Right lobe of liver (tissue), 4 donors: Measurements from ENCODE around the gene PRPF38A.

Experiments
- CTCF ChIP-seq, 4 donors: fragments of 200-600 bp in 3 of 4; fragments of 450-650 bp in 1 of 4; IDR thresholded peaks; one replicate each; pipeline versions ENCODE4 v1.5.1 to v1.8.0; 2016 to 2022; ENCODE audit warnings: antibody characterized with exemption in 4 of 4, mild to moderate bottlenecking in 2 of 4
- POLR2A ChIP-seq: fragments of 450-650 bp; IDR thresholded peaks from one replicate; pipeline ENCODE4 v1.6.1; 2017; ENCODE audit warnings: antibody characterized with exemption, mild to moderate bottlenecking
- donor health status: DM: no; HTN: no; CAD: no.
- donor health status: DM: no; HTN: no; CAD: no.
- donor health status: DM: no; HTN: yes; CAD: no.

DNA sequence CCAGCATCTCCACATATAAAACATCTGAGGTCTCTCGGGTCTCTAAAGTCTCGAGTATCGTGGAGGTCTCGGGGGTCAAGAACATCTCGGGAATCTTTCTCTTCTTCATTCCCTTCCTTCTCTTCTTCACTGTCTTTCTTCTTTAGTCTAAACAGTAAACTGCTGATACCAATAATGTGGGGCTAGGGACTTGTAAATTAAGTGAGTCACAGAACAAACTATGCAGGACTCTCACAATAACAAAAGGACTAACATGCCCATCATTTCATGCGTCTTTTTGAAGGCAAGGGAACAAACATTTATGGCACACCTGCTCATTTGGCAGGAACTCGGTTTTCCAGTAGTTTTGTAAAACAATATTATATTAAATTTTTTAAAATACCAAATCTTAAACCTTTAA lies 32.4 kb downstream of the PRPF38A start:
- no peak for TF ChIP-seq CTCF (IDR thresholded peaks at IDR 0.05)
- TF ChIP-seq POLR2A = no peak
